ENCODE results near the gene TELO2.

The TELO2 gene

GRCh38 chr16:1526608-1527555 lies 33.7 kb downstream of the TELO2 start:
- no peak overlapping the region for H2AFZ ChIP-seq (ENCODE audit: low read depth)
- H3K4me3 ChIP-seq (IDR thresholded peaks at IDR 0.05; ENCODE audit: insufficient read depth, low read depth, low read length), result no peak overlapping the region
- H4K20me1 ChIP-seq (ENCODE audit: insufficient read depth), result no peaks in the 10 kb centered on the region
- no peak overlapping the region for H3K4me2 ChIP-seq
- no peaks in the 10 kb centered on the region for H3K4me1 ChIP-seq (ENCODE audit: low read depth, poor library complexity, severe bottlenecking)
- no peaks in the 10 kb centered on the region for H3K36me3 ChIP-seq (ENCODE audit: insufficient read depth)
- TF ChIP-seq CTCF (conservative IDR thresholded peaks at IDR 0.05; ENCODE audit: low read depth, low read length), result no peak
- no peak overlapping the region for H3K27ac ChIP-seq
- H3K9ac ChIP-seq, result no peak overlapping the region
- peaks cover 42% of the 10 kb centered on the region for H3K27me3 ChIP-seq (ENCODE audit: insufficient read depth, low read depth)
- no peaks in the 10 kb centered on the region for H3K79me2 ChIP-seq (ENCODE audit: insufficient read depth, low read depth)

GRCh38 chr16:1527836-1528811 lies 35.0 kb downstream of the TELO2 start:
- Histone ChIP-seq H3K27ac (no peak overlapping the region), H3K4me1 (ENCODE audit: low read depth, poor library complexity, severe bottlenecking) (no peaks in the 10 kb centered on the region), H3K4me3 (IDR thresholded peaks at IDR 0.05; ENCODE audit: insufficient read depth, low read depth, low read length) (no peak overlapping the region), H3K9ac (no peak overlapping the region), H3K4me2 (no peak overlapping the region), H3K36me3 (ENCODE audit: insufficient read depth) (no peaks in the 10 kb centered on the region), H3K27me3 (ENCODE audit: insufficient read depth, low read depth) (peaks cover 52% of the 10 kb centered on the region), H2AFZ (ENCODE audit: low read depth) (no peak overlapping the region), H4K20me1 (ENCODE audit: insufficient read depth) (no peaks in the 10 kb centered on the region), H3K79me2 (ENCODE audit: insufficient read depth, low read depth) (no peaks in the 10 kb centered on the region)
- no peak for TF ChIP-seq CTCF (conservative IDR thresholded peaks at IDR 0.05; ENCODE audit: low read depth, low read length)

GRCh38 chr16:1528921-1529537 lies 35.9 kb downstream of the TELO2 start:
- Histone ChIP-seq H3K4me1 (ENCODE audit: low read depth, poor library complexity, severe bottlenecking) (no peaks in the 10 kb centered on the region), H3K9ac (no peak overlapping the region), H3K27me3 (ENCODE audit: insufficient read depth, low read depth) (peaks cover 54% of the 10 kb centered on the region), H3K4me3 (IDR thresholded peaks at IDR 0.05; ENCODE audit: insufficient read depth, low read depth, low read length) (no peak overlapping the region), H2AFZ (ENCODE audit: low read depth) (no peak overlapping the region), H4K20me1 (ENCODE audit: insufficient read depth) (no peaks in the 10 kb centered on the region), H3K27ac (no peak overlapping the region), H3K4me2 (no peak overlapping the region), H3K36me3 (ENCODE audit: insufficient read depth) (no peaks in the 10 kb centered on the region), H3K79me2 (ENCODE audit: insufficient read depth, low read depth) (no peaks in the 10 kb centered on the region)
- TF ChIP-seq CTCF (conservative IDR thresholded peaks at IDR 0.05; ENCODE audit: low read depth, low read length), result no peak

- peaks cover 53% of the 10 kb centered on the region for H3K27me3 ChIP-seq (ENCODE audit: insufficient read depth, low read depth)
- H4K20me1 ChIP-seq (ENCODE audit: insufficient read depth), result no peaks in the 10 kb centered on the region
- H3K79me2 ChIP-seq (ENCODE audit: insufficient read depth, low read depth), result no peaks in the 10 kb centered on the region
- TF ChIP-seq CTCF (conservative IDR thresholded peaks at IDR 0.05; ENCODE audit: low read depth, low read length), result no peak
- no peak overlapping the region for H3K9ac ChIP-seq
- no peak overlapping the region for H3K27ac ChIP-seq
- no peak overlapping the region for H3K4me3 ChIP-seq (IDR thresholded peaks at IDR 0.05; ENCODE audit: insufficient read depth, low read depth, low read length)
- H2AFZ ChIP-seq (ENCODE audit: low read depth), result no peak overlapping the region
- no peaks in the 10 kb centered on the region for H3K36me3 ChIP-seq (ENCODE audit: insufficient read depth)
- no peaks in the 10 kb centered on the region for H3K4me1 ChIP-seq (ENCODE audit: low read depth, poor library complexity, severe bottlenecking)
- H3K4me2 ChIP-seq, result no peak overlapping the region
Measured at GRCh38 chr16:1530349-1530882, 37.3 kb downstream of the TELO2 start.
